ENCODE data around the gene RANGAP1. TPM values are rescaled to one million over a fixed set of nuclear protein-coding genes. Genes with fewer than 3 reads are reported as not detected.

Gene RANGAP1
- total RNA-seq, 4 donors from 2014 or later = 112 to 120 (median 114) TPM

GRCh38 chr22:41273128-41273527, 12.9 kb downstream of the RANGAP1 start:
- H3K36me3 ChIP-seq = peaks cover 66% of the 10 kb centered on the region
- 70% methylated on average over 7 of the region's 7 CpGs for WGBS
- H3K27ac ChIP-seq = peak overlapping the region; percentile 79
- no peak for DNase-seq (ENCODE audit: low spot score in 2 of 2)
- H3K4me1 ChIP-seq = peaks cover 22% of the 10 kb centered on the region
- no peak overlapping the region for H3K4me3 ChIP-seq
- TF ChIP-seq POLR2A (IDR thresholded peaks at IDR 0.05) (no peak), CTCF (IDR thresholded peaks at IDR 0.05) (no peak), EP300 (IDR thresholded peaks at IDR 0.05) (no peak), POLR2AphosphoS5 (IDR thresholded peaks at IDR 0.05) (peak in 1 of 3 donors; percentile 34)
- H3K27me3 ChIP-seq = no peaks in the 10 kb centered on the region
- H3K9me3 ChIP-seq = no peaks in the 10 kb centered on the region

DNA sequence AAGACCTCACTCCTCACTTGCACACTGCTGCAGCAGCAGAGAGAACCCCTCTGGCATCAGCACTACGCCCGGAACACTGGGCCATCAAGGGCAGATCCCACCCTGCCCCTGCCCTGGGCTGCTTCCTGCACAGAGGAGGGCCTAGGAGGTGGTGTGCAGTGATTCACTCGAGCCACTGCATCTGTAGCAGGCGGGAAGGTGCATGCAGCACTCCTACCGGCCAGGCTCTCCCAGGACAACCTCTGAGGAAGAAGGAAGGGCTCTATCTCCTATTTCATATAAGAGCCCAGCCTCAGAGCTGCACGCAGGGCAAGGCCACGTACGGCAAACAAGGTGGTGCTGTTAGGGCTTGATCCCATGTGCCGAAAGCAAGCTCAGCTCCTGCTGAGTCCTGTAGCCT, 14.2 kb downstream of the RANGAP1 start:
- WGBS = 66% methylated on average over 8 of the region's 9 CpGs
- no peak overlapping the region for H3K4me3 ChIP-seq
- H3K36me3 ChIP-seq = peaks cover 78% of the 10 kb centered on the region
- peak in 1 of 2 donors; percentile 25 for TF ChIP-seq CTCF (IDR thresholded peaks at IDR 0.05)
- TF ChIP-seq EP300 (IDR thresholded peaks at IDR 0.05) = no peak
- H3K27me3 ChIP-seq = no peaks in the 10 kb centered on the region
- DNase-seq (ENCODE audit: low spot score in 2 of 2) = no peak
- no peaks in the 10 kb centered on the region for H3K9me3 ChIP-seq
- peaks cover 22% of the 10 kb centered on the region for H3K4me1 ChIP-seq
- H3K27ac ChIP-seq = peak overlapping the region; percentile 79

- TF ChIP-seq CTCF (IDR thresholded peaks at IDR 0.05) (no peak), POLR2A (IDR thresholded peaks at IDR 0.05) (no peak), POLR2AphosphoS5 (IDR thresholded peaks at IDR 0.05) (no peak), EP300 (IDR thresholded peaks at IDR 0.05) (no peak)
- 91% methylated on average over 16 of the region's 16 CpGs for WGBS
- no peak for DNase-seq (ENCODE audit: low spot score in 2 of 2)
- no peaks in the 10 kb centered on the region for H3K9me3 ChIP-seq
- no peaks in the 10 kb centered on the region for H3K27me3 ChIP-seq
- H3K36me3 ChIP-seq = peaks cover 85% of the 10 kb centered on the region
- H3K4me1 ChIP-seq = peaks cover 13% of the 10 kb centered on the region
- no peak overlapping the region for H3K27ac ChIP-seq
- H3K4me3 ChIP-seq = no peak overlapping the region
These were observed 18.0 kb downstream of the RANGAP1 start for GRCh38 chr22:41267958-41268357.

DNA sequence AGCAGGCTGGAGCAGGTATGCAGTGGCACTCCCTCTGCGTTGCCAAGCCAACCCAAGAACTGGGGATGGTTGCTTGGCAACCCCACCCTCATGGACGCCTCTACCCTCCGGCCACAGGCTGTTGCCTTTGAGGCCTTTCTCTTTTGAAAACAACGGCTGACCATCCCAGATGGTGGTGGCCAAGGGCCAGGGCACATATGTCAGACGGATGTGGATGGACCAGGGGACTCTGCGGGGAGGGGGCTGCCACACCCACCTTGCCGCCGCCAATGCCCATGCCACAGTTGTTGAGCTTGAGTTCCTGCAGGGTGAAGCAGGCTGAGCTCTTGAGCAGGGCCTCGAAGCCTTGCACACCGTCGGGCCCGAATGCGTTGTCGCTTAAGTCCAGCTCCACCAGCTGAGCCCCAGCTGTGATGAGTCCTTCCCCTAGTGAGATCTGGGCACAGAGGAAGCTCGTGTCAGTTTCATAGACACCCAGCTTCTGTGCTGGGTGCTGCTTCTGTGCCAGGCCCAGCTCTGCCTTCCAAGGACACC, 21.5 kb downstream of the RANGAP1 start:
- peaks cover 92% of the 10 kb centered on the region for H3K36me3 ChIP-seq
- no peaks in the 10 kb centered on the region for H3K9me3 ChIP-seq
- WGBS = 87% methylated on average over 13 of the region's 15 CpGs
- no peak for DNase-seq (ENCODE audit: low spot score in 2 of 2)
- H3K4me1 ChIP-seq = no peaks in the 10 kb centered on the region
- no peak overlapping the region for H3K4me3 ChIP-seq
- H3K27ac ChIP-seq = no peak overlapping the region
- no peaks in the 10 kb centered on the region for H3K27me3 ChIP-seq
- TF ChIP-seq POLR2AphosphoS5 (IDR thresholded peaks at IDR 0.05) (no peak), POLR2A (IDR thresholded peaks at IDR 0.05) (no peak), CTCF (IDR thresholded peaks at IDR 0.05) (no peak), EP300 (IDR thresholded peaks at IDR 0.05) (no peak)

DNA sequence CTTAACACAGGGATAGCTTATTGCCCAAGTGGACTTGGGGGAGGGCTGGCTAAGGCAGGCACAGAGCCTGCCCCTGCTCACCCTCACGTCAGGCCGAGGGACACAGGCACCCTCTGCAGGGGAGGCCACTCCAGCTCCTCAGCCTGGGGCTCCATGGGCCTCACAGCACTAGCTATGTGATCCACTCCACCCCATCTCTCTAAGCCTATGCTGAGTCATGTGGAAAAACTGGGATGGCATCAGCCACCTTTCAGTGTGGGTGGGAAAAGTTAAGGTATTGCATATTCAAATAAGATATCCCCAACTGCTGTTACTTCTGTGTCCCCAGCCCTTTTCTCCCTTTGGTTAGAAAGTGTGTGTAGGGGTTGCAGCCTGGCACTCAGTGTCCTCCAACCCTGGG, 22.3 kb downstream of the RANGAP1 start:
- DNase-seq (ENCODE audit: low spot score in 2 of 2) = no peak

More for the DNA sequence above, 22.3 kb downstream of the RANGAP1 start:
- TF ChIP-seq POLR2AphosphoS5 (IDR thresholded peaks at IDR 0.05) (no peak), EP300 (IDR thresholded peaks at IDR 0.05) (no peak), POLR2A (IDR thresholded peaks at IDR 0.05) (no peak), CTCF (IDR thresholded peaks at IDR 0.05) (no peak)
- Histone ChIP-seq H3K9me3 (no peaks in the 10 kb centered on the region), H3K4me3 (no peak overlapping the region), H3K27me3 (no peaks in the 10 kb centered on the region), H3K4me1 (no peaks in the 10 kb centered on the region), H3K27ac (no peak overlapping the region), H3K36me3 (peaks cover 91% of the 10 kb centered on the region)
- WGBS = 100% methylated on average over 2 of the region's 2 CpGs
